Activated CD8-positive, alpha-beta memory T cell treated with anti-CD3 and anti-CD28 coated beads, Interleukin-2, amount 50 U/mL, for 24 hours (primary cell): Measurements from ENCODE around the gene KRT86.
"Not testable (repeated sequence)": the region's sequence is repeated elsewhere in the genome, so short reads cannot be mapped to it uniquely, and the experiment has no call there.

ENCODE experiments used
- DNase-seq: peaks from one replicate; pipeline ENCODE4 v3.0.0-alpha.2; 2020; ENCODE audit errors: extremely low read depth

Gene KRT86

GRCh38 chr12:52251367-52252051 lies 22.9 kb upstream of the KRT86 start:
- no peak for DNase-seq

- not testable (repeated sequence) for DNase-seq
Observed at GRCh38 chr12:52252175-52252615, 22.2 kb upstream of the KRT86 start.

- no peak for DNase-seq
Observed at GRCh38 chr12:52252728-52253343, 21.6 kb upstream of the KRT86 start.

DNA sequence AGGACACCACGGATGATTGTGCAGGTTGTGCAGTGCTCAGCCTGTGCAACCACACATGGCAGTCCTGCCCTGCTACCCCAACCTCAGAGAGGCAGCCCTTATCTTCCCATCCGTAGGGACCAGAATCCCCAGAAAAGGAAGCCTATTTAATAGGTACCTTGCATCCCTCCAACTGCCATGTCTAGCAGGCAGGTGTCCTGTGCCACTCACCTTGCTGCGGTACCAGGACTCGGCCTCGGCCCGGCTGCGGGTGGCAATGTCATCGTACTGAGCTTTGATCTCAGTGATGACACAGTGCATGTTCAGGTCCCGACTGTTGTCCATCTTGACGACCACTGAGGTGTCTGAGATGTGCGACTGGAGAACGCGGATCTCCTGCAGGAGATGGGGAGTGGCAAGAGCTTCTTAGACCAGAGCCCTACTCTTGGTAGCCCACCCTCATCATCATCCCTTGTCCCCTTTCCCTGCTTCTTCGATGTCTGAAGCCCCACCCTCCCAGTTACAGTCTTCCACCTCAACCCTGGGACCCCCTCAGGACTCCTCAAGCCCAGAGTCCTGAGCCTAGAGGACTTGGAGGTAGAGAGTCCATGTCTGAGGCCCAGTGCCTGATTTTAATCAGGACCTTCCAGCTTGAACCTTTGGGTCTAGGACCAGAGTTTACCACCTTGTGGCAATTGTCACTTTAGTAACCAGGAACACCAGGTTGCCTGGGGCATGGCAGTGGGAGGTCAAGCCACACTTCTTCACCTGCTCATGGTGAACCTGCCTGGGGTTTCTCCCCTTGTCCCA lies 20.9 kb upstream of the KRT86 start:
- DNase-seq = no peak

DNA sequence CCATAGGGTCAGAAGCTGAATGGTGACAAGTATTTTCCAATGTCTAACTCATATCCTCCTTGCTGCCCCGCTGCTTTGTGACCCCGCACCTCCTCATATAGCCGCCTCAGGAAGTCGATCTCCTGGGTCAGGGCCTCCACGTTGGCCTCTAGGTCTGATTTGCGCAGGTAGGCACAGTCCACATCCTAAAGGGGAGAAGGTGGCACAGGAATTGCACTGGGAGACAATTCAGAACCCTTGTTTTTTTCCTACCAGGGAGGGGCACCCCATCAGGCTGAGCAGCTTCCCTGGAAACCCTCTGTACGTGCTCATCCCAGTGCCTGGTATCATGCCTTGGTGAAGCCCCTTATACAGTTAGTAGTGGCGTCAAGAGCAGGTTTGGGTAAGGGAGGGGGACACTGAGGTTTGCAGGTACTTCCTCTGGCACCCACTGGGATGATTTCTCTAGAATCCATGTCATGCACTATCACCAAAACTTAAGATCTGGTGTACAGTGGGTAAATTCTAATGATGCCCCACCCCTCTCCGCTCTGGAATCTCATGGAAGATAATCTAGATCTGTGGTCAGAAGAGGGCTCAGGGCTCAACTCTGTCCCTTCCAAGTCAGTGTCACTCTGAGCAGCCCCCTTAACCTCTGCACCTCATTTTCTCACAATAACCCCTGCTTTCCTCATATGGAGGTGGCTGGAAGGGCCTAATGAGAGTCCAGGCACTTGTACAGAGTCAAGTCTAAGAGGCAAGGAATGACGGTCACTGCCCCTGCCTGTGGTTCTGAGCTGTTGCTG lies 20.1 kb upstream of the KRT86 start:
- no peak for DNase-seq

DNA sequence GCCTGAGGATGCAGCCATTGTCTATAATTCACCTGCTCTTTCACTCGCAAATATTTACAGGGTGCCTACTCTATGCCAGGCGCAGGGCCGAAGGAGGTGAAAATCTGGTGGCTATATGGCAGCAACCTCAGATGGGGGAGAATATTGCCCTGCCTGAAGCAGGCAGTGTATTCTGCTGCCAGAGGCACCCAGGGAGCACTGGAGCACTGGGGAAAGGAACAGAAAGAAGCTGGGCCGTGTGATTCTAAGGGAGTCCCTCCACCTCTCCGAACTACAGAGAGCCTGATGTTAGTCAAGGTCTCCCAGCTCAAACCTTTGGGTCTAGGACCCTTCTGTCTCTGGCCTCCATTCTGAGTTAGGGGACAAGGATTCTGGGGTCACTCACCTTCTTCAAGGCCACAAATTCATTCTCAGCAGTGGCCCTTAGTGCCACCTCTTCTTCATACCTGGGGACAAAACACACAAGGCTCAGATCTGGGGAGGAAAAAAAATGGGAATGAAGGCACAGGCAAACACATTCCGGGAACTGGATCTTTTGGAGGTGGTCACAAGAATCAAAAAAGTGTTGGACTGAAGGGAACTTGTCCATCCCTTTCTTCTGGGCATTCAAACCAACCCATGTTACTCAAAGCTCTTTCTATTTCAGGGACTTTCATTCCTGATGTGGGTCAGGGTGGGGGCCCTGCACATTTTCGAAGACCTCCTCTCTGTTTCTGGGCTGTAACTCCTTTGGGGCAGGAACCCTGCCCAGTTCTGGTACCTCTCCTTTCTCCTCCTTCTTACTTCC lies 19.3 kb upstream of the KRT86 start:
- DNase-seq = no peak

GRCh38 chr12:52255926-52256583 lies 18.4 kb upstream of the KRT86 start:
- no peak for DNase-seq

- DNase-seq = no peak
Observed at GRCh38 chr12:52256584-52256935, 17.9 kb upstream of the KRT86 start.

- no peak for DNase-seq
Observed at GRCh38 chr12:52257074-52257551, 17.3 kb upstream of the KRT86 start.

DNA sequence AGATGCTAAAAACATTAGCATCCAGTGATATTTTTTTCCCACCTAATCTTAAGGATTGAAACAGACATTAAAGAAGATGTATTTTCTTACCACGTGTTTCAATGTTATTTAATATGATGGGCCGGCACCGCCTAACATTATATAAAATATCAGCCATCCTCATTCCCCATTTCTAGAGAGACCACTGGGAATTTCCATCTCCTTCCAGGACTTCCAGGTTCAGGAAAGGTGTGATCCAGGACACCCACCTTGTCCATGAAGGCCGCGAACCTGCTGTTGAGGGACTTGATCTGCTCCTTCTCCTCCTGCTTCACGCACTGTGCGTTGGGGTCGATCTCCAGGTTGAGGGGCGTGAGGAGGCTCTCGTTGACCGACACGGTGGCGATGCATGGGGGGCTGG lies 16.5 kb upstream of the KRT86 start:
- not testable (repeated sequence) for DNase-seq

GRCh38 chr12:52258335-52258901 lies 16.0 kb upstream of the KRT86 start:
- DNase-seq = no peak

DNA sequence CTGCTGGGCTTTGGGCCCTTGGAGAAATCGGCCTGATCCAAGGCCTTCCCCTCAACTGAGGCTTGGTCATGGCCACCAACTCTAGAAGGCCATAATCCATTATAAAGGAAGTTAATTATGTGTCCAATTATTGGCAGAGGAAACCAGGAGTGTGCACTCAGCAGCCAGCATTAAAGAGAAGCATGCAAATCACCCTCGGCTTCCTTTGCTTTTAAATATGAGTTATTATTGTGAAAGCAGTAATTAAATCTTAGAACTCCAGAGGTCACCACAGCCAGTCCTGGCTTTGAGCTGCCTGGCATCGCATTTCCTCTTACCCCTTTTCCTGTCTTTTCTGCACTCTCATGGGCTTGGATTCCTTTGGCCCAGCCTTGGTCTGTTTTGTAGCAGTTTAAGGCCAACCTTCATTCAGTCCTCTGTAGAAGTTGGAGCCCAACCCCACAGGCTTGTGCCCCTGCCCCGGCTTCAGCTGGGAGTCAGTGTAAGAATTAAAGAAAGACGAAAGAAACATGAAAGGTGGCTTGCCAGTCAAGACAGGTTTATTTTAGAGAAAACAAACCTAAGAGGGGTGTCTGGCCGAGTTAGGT lies 14.7 kb upstream of the KRT86 start:
- DNase-seq = no peak

DNA sequence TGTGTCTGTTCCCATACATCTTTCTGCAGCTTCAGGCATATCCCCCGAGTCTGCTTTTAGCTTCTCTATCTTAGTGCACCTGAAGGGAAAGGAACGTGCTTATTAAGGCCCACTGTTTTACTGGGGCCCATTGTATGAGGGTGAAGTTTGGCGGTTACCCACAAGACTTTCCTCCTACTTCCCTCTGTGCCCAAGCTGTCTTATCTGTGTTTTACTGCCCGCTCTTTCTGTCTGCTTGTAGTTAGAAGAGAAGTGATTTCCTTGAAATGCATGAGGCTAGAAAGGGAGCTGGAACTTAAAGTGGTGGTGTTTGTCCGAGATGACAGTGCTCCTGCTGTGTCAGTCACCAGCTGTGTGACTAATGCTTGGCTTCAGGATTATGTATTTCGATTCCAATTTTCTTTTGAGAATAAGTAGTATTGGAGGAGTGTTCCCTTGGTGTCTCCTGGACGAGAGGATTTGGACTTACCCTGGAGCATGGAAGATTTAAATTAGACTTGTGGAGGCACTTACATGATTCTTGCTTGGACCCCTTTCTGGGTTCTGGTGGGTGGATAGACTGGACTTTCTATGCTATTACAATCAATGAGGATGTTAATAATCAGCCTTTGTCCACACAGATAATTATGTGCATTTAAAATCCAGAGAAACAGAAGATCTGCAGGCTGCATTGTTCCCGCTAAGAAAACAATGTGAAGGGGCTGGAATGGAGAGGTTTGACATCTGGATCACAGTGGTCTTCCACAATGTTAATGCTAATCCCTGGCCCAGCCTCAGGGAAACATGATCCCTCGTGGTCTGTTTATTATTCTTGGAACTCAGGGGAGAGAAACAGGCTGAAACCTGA lies 13.9 kb upstream of the KRT86 start:
- no peak for DNase-seq

DNA sequence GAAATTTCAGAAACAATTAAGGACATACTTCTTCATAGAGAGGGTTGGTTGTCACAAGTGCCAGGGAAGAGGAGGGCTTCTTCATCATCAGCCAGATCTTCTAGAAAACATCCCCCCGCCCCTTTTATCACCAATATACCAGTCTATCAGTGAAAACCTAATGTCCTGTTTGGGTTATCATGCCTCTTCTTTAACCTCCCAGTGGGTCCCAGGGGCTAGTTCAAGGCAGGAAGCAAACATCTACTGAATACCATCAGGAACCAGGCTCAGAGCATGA lies 13.3 kb upstream of the KRT86 start:
- DNase-seq = no peak

GRCh38 chr12:52262286-52262685 lies 12.2 kb upstream of the KRT86 start:
- no peak for DNase-seq

DNA sequence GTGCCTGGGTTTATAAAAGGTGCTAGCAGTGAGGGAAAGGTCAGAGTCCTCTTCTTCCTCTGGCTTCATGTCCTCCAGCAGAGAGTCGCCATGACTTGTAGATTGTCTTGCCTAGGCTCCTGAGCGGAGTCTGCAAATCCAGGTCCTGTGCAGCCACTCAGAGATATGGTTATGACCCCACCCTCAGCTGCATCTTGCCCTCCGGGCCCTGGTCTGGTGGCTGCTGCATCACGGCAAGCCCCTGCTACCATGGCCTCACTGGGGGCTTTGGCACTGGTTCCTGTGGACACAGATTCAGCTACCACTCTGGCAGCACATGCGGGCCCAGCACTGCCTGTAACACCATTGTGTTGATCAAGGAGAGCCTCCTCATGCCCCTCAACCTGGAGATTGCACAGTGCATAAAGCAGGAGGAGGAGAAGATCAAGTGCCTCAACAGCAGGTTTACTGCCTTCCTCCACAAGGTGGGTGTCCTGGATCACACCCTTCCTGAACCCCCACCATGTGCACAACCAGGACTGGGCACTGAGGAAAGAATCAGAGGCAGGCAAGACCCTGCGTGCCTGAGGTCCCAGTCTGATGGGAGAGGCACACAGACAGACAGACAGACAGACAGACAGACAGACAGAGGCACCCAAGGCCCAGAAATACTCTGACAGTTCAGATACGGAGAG lies 10.5 kb upstream of the KRT86 start:
- no peak for DNase-seq

DNA sequence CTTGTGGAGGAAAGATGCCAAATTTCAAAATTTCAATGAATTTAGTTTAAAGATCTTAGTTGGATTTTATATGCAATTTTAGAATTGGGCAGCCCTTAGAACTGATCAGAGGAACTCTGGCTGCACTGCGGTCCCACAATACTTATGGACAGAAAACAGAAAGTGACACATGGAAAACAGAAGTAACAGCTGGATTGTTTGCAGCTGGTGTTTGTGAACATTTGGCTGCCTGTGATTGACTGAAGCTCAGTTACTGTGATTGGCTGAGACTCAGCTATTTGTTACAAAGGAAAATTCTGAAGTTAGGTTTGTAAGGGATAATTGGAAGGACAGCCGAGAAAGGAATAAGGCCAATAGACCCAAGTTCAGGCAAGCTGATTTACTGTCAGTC lies 10.0 kb upstream of the KRT86 start:
- no peak for DNase-seq

DNA sequence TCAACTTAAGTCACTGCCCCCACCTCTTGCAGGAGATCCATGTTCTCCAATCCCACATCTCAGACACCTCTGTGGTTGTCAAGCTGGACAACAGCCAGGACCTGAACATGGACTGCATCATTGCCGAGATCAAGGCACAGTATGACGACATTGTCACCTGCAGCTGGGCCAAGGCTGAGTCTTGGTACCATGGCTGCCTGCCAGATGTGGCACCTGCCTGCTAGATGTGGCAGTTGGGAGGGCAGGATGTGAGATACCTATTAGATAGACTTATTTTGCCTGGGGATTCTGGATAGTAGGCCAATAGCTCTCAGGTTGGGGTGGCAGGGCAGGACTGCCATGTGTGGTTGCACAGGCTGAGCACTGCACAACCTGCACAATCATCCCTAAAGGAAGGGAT lies 7.9 kb upstream of the KRT86 start:
- no peak for DNase-seq

GRCh38 chr12:52267266-52267665 lies 7.2 kb upstream of the KRT86 start:
- DNase-seq = no peak
